Stimulated activated CD4-positive, alpha-beta T cell treated with anti-CD3 and anti-CD28 coated beads, Interleukin-12 subunit alpha, Interleukin-12 subunit beta, amount 100 ng/mL, for 4 hours (primary cell): ENCODE results near the gene CHTF8.

Source experiments
- DNase-seq: peaks from one replicate; pipeline ENCODE4 v3.0.0-alpha.2; 2020

The CHTF8 gene

DNA sequence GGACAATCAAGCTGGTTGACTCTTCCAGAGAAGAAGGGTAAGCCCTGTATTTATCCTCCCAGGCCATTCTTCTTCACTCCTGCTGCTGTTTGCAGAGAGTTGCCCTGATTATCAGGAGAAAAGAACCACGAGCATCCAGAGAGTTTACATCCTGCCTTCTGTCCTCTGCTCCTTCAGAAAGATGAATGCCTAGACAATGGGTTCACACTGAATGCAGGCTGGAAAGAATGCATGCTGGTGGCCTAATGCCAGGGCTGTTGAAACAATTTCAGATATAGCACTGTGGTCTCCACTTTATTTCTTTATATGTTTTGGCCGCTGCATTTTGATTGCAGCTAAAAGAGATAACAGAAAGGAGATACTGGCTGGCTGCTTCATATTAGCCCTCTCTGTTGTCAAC lies 48.1 kb downstream of the CHTF8 start:
- DNase-seq, result no peak

DNA sequence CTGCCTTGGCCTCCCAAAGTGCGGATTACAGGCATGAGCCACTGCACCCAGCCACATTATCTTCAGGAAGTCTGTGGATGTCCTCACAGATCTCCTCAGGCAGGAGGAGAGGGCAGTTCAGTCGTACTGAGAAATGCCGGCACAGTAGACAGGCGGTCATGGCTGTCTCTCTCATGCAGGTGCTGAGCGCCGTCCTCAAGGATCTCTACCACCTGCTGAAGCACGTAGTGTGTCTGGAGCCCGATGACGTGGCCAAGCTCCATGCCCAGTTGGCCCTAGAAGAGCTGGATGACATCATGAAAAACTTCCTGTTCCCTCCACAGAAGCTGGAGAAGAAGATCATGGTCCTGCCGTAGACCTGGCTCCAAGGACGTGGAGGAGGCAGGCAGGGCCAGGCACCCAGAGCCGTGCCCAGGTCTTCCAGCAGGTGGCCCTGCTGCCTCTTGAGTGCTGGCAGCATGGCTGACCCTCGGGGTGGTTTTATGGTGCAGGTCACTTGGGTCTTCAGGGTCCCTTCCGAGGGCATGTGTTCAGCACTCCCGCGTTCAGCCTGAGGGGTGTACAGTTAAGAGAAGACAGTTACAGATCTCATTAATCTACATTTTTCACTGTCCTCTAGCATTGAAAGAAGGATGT lies 49.0 kb downstream of the CHTF8 start:
- DNase-seq, result no peak

DNA sequence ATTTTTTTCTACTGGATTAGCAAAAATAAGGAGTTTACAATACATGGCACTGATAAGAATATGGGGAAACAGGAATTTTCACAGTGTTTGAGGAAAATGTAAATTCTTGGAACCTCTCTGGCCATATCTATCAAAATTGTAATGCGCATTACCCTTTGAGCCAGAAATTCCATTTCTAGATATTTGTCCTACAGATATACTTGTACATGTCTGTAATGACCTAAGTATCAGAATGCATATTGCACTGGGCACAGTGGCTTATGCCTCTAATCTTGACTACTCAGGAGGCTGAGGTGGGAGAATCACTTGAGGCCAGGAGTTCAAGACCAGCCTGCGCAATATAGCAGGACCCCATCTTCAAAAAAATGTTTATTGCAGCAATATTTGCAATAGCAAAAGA lies 52.7 kb downstream of the CHTF8 start:
- DNase-seq, result no peak

GRCh38 chr16:69078073-69078472 lies 54.3 kb downstream of the CHTF8 start:
- no peak for DNase-seq

- no peak for DNase-seq
Measured at GRCh38 chr16:69077251-69077650, 55.1 kb downstream of the CHTF8 start.

DNA sequence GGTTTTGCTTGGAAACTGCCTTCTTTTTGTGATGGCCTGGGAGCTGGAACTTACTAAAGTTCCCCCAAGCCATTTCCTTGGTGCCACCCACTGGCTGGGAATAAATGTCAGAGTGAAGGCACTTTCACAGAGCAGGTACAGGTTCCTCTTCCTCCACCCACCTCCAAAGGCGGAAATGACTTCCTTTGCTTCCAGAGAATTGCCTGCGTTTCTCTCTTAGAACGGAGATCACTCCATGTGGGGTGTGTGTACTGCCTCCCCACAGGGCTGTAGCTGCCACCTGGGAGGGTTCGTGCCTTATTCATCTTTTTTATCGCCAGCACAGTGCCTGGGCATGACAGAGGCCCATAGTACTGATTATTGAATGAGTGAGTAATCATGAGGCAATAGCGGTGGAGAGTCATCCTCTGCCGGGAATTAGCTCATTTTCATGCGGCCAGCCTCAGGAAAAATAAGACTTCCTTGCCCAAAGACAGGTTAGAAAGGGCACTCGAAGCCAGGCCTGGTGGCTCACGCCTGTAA lies 59.1 kb downstream of the CHTF8 start:
- DNase-seq, result no peak

DNA sequence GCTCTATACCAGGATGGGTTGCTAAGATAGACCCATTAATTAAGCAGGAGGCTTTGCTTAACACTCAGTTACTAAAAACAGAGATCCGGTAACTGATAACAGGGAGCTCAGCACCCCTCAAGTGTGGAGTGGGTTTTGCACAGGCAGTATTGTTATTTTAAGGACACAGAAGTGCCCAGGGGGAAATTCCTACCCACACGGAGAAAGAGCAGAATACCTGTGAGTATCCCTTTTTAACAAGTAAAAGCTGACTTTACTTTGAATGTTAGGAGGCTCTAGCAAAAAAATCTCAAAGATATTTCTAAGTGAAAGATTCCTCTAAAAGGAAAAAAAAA lies 59.8 kb downstream of the CHTF8 start:
- DNase-seq, result no peak

DNA sequence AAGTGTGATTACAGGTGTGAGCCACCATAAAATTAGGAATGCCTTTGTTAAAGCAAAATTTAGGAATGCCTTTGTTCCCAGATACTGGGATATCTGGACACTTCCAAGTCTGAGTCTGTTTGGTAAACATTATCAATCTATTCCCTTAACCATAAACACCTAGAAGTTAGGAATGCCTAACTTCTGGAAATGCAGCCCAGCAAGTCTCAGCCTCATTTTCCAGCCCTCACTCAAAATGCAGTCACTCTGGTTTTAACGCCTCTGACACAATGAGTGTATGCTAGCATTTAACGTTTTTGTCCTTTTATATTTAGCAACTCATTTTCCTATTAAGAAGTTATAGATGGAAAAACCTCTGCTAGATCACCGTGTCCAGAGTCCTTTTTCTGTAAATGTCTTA lies 61.4 kb downstream of the CHTF8 start:
- DNase-seq, result no peak

GRCh38 chr16:69069504-69069903 lies 62.9 kb downstream of the CHTF8 start:
- DNase-seq, result no peak
